WI38 (cell line): Measurements from ENCODE around the gene KIF1A.

Experiments
- H3K4me3 ChIP-seq: 2 replicates; pipeline ENCODE4 v1.5.1; 2011; ENCODE audit warnings: low read depth, mild to moderate bottlenecking, control low read depth, low read length
- CTCF ChIP-seq: IDR thresholded peaks from 2 replicates; pipeline ENCODE4 v1.5.1; 2012; ENCODE audit warnings: low read depth, mild to moderate bottlenecking, control low read depth, low read length

The KIF1A gene

GRCh38 chr2:240724431-240724830 lies 95.6 kb downstream of the KIF1A start:
- no peak overlapping the region for H3K4me3 ChIP-seq
- no peak for TF ChIP-seq CTCF

GRCh38 chr2:240723851-240724250 lies 96.2 kb downstream of the KIF1A start:
- no peak overlapping the region for H3K4me3 ChIP-seq
- no peak for TF ChIP-seq CTCF

- H3K4me3 ChIP-seq: no peak overlapping the region
- no peak for TF ChIP-seq CTCF
Measured at GRCh38 chr2:240722796-240723735, 97.0 kb downstream of the KIF1A start.

- no peak overlapping the region for H3K4me3 ChIP-seq
- TF ChIP-seq CTCF: no peak
Measured at GRCh38 chr2:240722376-240722775, 97.6 kb downstream of the KIF1A start.

- no peak for TF ChIP-seq CTCF
- H3K4me3 ChIP-seq: no peak overlapping the region
Measured at GRCh38 chr2:240721596-240722180, 98.3 kb downstream of the KIF1A start.

GRCh38 chr2:240720686-240721595 lies 99.1 kb downstream of the KIF1A start:
- no peak overlapping the region for H3K4me3 ChIP-seq
- no peak for TF ChIP-seq CTCF
